CD4-positive, alpha-beta T cell treated with Interleukin-12 subunit alpha and Interleukin-12 subunit beta, for 1 hour (primary cell): ENCODE data around the gene CDK4.
A peak's percentile ranks its signal among the peaks of the same experiment; 100 is the strongest.

ENCODE experiments used
- DNase-seq: peaks from one replicate; pipeline ENCODE4 v3.0.0-alpha.2; 2020

CDK4 gene

GRCh38 chr12:57771236-57771872 is 19.2 kb upstream of the CDK4 start:
- DNase-seq: peak; percentile 85

DNA sequence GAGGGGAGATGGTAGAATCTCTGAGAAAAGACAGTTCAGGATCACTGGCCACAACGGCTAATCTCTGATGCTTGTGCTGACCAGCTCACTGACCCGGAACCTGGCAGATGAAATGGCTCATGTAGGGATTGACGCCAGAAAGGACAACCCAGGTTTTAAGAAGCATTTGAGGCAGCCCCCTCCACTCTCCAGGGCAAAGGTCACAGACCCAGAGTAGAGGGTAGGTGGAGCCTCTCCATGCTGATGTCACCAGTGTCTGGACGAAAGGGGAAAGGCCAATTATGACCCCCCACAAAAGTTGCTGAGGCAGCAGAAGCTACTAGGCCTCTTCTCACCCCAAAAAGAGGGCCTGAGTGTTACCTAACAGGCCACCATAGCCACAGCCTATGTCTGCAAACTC is 18.6 kb upstream of the CDK4 start:
- DNase-seq: no peak

DNA sequence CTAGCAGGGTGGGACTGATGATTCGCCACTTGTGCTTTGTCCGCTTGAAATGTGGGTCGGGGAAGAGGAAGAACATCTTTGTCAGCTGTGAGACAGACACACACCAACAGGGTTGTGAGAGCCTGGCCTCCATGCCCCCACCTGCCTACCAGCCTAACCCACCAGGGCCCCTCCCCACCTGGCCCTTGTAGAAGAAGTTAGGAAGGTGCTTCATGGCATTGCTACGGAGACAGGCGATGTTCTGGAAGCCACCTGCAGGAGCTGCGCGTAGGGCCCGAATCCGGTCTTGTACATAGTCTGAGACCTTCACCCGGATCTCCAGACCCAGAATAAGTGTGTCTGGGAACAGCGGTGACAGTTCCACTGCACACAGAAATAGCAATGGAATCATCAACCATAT is 17.5 kb upstream of the CDK4 start:
- DNase-seq: no peak

DNA sequence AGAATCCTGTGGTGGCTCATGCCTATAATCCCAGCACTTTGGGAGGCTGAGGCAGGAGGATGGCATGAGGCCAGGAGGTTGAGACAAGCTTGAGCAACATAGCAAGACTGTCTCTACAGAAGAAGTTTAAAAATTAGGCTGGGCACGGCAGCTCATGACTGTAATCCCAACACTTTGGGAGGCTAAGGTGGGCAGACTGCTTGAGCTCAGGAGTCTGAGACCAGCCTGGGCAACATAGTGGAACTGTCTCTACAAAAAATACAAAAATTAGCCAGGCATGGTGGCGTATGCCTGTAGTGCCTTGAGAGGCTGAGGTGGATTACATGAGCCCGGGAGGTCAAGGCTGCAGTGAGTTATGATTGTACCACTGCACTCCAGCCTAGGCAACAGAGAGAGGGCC is 15.8 kb upstream of the CDK4 start:
- DNase-seq: no peak

GRCh38 chr12:57767305-57767698 is 15.2 kb upstream of the CDK4 start:
- DNase-seq: no peak

- no peak for DNase-seq
Observed at GRCh38 chr12:57766464-57767304, 14.6 kb upstream of the CDK4 start, which contains the start of gene CYP27B1. Gene CYP27B1 (minus strand): TSS chr12:57767078. CDS start chr12:57767041, 37 bp downstream.

DNA sequence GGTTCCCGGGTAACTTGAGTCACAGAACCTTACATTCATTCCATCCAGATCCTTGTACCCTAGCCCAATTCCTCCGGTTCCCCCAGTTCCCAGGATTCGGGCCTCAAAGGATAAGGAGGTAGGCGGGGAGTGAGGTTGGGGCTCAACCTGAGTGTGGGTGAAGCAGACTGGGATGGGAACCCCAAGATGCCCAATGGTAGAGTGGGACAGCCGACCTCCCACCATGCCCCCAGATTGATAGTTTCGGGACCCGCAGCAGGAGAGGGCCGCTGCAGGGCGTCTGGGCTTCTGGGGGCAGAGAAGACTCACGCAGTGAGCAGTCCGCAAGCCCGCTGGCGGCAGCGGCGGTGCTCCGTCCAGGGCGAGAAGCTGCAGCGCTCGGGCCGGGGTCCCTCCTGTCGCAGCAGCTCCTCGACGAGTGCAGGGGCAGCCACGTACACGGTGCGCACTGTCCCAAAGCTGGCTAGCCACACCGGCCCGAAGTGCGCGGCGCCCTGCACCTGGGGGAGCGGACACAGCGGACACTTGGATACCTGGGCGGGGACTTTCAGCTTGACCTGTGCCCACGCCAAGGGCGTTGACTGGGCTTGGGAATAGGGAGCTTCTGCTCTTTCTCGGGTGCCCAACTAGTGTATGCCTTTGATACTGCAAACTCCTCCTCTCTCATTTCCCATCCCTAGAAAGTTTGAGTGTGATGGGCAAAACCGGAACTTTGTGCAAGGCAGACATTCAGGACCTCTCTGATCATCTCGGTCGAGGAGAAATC is 13.8 kb upstream of the CDK4 start:
- no peak for DNase-seq

- DNase-seq: peak; percentile 57
Observed at GRCh38 chr12:57765003-57765697, 13.0 kb upstream of the CDK4 start.

- DNase-seq: no peak
Observed at GRCh38 chr12:57764662-57765002, 12.5 kb upstream of the CDK4 start.

GRCh38 chr12:57763881-57764661 is 12.0 kb upstream of the CDK4 start:
- no peak for DNase-seq

- DNase-seq: no peak
Observed at GRCh38 chr12:57762463-57762862, 10.4 kb upstream of the CDK4 start.

GRCh38 chr12:57761391-57761998 is 9.4 kb upstream of the CDK4 start:
- DNase-seq: no peak

DNA sequence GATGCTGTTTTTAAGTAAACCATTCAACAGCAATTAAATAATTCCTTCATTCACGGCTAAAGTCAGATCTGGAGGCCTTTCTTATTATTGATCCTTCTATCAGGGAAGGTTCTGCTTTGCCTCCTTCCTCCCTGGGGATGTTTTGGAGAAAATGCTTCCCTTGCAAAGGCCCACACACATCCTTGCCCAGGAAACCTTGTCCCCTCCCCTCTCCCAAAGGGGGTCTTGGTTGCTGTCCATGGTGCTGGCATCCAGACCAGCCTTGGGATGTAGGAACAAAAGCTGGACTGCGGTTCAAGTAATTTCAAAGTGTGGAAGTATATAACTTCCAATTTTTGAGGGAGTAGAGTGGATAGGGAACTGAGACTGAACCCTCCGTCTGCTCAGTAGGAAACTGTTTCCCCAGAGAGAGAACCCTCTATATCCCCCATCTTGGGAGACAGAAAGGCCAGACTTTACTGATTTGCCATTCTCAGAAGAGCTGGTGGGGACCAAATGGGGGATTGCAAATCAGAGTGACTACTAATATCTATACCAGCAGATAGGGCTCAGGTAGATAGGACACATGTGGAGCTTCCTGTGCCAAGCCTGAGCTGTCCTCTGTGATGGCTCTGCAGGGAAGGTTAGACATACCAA is 8.4 kb upstream of the CDK4 start:
- DNase-seq: no peak

DNA sequence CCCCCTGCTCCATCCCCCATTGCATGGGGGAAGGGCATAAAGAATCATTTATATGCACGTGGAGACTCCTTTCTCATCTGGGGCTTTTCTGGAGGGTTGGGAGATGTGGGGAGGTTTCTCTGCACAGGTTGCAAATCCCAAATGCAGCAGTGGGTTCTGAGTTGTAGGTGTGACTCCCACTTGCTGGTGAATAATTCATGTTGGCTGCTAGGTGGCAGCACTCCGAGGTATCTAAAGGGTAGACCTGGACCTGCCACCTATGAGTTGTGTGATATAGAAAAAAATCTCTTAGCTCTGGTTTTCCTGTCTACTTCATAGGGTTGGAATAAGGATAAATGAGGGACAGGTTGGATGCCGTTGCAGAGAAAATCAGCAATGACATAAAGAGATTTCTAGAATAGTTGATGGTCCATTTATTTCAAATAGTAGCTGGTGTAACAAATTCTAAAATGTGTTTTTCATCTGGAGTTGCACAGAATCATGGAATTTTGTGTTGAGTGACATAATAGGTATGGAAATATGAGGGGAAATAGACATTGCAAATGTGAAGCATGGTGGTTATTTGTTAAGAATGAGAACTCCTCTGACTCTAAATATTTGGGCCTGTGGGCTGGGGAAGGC is 7.4 kb upstream of the CDK4 start:
- DNase-seq: peak; percentile 69

DNA sequence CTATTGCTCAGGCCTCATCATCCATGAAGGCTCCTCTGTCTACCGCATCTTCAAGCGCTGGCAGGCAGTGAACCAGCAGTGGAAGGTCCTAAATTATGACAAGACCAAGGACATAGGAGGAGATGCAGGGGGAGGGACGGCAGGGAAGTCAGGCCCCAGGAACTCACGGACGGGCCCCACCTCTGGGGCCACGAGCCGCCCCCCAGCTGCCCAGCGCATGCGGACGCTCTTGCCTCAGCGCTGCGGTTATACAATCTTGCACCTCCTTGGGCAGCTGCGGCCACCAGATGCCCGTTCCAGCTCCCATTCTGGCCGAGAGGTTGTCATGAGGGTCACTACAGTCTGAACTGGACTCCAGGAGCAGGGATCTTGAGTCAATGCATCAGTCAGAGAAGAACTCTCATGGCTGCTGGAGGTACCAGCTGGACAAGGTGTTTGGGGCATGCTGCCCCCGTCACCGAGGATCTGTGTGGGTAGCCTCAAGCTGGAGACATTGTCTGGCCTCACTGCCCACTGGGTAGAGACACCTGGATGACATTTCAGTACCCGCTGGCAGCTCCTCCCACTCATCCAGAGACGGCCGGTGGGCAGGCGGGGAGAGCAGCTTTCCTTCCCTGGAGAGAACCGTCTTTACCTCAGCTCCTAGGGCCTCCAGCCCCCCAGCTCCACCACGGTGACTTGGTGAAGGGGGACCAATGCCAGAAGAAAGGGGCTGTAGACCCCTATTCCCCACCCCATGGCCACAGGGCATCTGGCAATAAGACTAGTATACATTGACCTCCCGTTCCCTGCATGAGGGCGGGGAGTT is 6.6 kb upstream of the CDK4 start:
- no peak for DNase-seq

GRCh38 chr12:57757771-57758170 is 5.7 kb upstream of the CDK4 start:
- no peak for DNase-seq

DNA sequence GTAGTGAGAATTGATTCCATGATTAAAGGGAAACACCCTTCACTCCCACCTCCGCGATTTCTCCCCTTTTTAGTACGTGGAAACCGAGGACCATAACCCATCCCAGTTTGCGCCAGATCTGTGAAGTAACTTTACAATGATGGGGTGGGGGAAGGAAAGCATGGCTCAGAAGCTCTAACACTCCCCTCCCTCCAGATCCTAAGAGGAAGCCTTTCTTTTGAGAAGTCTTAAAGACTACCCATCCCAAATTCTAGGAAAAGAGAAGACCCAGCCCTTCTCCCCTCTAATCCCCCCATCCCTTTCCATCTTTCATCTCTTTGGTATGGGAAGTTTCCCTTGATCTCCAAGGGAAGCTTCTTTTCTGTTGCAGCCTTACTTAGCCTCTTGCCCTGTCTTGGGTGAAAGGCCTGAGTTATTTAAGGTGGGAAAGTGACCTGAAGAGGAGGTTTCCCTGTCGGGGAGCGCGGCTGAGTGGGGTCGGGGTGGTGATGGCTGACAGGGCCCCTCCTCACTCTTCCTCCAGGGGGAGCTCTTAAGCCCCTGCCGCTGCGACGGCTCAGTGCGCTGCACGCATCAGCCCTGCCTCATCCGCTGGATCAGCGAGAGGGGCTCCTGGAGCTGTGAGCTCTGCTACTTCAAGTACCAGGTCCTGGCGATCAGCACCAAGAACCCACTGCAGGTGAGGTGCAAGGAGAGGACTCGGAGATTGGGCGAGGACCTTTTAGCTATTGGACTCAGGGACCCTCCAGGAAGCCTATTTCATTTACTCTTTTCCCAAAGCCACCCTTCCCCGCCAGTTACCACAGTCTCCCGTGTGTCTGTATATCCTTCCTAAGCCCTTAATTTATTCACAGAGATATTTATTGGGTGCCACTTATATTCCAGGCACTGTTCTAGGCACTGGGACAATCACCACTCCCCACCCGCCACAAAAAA is 4.6 kb upstream of the CDK4 start:
- DNase-seq: peak; percentile 80

DNA sequence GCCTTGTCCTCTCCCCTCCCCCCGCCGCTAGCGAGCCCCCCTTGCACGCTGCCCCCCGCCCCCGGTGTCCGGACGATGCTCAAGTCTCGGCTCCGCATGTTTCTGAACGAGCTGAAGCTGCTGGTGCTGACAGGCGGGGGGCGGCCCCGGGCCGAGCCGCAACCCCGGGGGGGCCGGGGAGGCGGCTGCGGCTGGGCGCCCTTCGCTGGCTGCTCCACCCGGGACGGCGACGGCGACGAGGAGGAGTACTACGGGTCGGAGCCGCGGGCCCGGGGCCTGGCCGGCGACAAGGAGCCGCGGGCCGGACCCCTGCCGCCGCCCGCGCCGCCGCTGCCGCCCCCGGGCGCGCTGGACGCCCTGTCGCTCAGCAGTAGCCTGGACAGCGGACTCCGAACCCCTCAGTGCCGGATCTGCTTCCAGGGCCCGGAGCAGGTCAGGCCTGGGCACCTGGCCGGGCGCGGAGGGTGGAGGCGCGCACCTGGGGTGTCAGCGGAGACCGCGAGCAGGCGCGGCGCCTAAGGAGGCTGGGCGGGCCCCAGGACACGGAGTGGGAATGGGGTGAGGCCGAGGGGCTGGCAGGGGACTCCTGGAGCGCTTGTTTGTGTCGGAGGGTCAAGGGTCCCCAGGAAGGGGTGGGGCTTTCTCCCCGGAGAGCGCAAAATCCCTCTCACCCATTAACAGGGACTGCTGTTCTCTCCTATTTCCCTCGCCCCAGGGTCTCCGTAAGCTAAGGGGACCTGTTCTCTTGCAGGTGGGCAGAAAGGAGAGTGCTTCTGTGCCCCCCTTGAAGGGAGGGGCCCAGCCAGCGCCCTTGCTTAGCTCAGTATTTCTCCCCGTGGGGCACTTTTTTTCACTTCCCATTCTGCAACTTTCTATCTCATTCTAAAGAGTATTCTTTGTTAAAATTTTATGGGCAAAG is 3.6 kb upstream of the CDK4 start:
- DNase-seq: peak; percentile 61
